HG03103 (cell line): ENCODE measurements around the gene PPP1R9B.

ENCODE experiments used
- ATAC-seq: cut with Tn5 transposase; IDR thresholded peaks from one replicate; pipeline ENCODE4 v1.9.1; 2021; ENCODE audit warnings: low read depth; ENCODE audit not compliant: unreplicated experiment

Gene PPP1R9B

GRCh38 chr17:50188531-50188920 lies 38.0 kb upstream of the PPP1R9B start:
- no peak for ATAC-seq

GRCh38 chr17:50187751-50188530 lies 37.5 kb upstream of the PPP1R9B start:
- no peak for ATAC-seq

GRCh38 chr17:50187394-50187725 lies 36.9 kb upstream of the PPP1R9B start:
- ATAC-seq: no peak

GRCh38 chr17:50186661-50187393 lies 36.4 kb upstream of the PPP1R9B start:
- ATAC-seq: no peak

GRCh38 chr17:50185631-50186471 lies 35.4 kb upstream of the PPP1R9B start:
- no peak for ATAC-seq

GRCh38 chr17:50184611-50185398 lies 34.3 kb upstream of the PPP1R9B start:
- no peak for ATAC-seq

- ATAC-seq: no peak
Measured at GRCh38 chr17:50184064-50184463, 33.6 kb upstream of the PPP1R9B start.

- no peak for ATAC-seq
Measured at GRCh38 chr17:50183421-50183994, 33.0 kb upstream of the PPP1R9B start.

GRCh38 chr17:50182783-50183420 lies 32.4 kb upstream of the PPP1R9B start:
- no peak for ATAC-seq

GRCh38 chr17:50181591-50182560 lies 31.4 kb upstream of the PPP1R9B start:
- no peak for ATAC-seq

- no peak for ATAC-seq
Measured at GRCh38 chr17:50181144-50181543, 30.7 kb upstream of the PPP1R9B start.

- no peak for ATAC-seq
Measured at GRCh38 chr17:50180620-50181019, 30.1 kb upstream of the PPP1R9B start.

- no peak for ATAC-seq
Measured at GRCh38 chr17:50180111-50180510, 29.6 kb upstream of the PPP1R9B start.

- no peak for ATAC-seq
Measured at GRCh38 chr17:50177983-50178834, 27.7 kb upstream of the PPP1R9B start.

- no peak for ATAC-seq
Measured at GRCh38 chr17:50177476-50177875, 27.0 kb upstream of the PPP1R9B start.

GRCh38 chr17:50176559-50177357 lies 26.3 kb upstream of the PPP1R9B start:
- no peak for ATAC-seq
